ENCODE data around the gene FSTL4.

The FSTL4 gene

GRCh38 chr5:133508845-133509741, 103.2 kb downstream of the FSTL4 start:
- Histone ChIP-seq H3K4me1 (ENCODE audit: control insufficient read depth in 2 of 2, insufficient read depth in 2 of 2, low read length in 2 of 2) (no peaks in the 10 kb centered on the region), H3K4me3 (ENCODE audit: low read length in 2 of 2) (no peak overlapping the region), H3K9me3 (ENCODE audit: control insufficient read depth in 2 of 2, low read length in 2 of 2) (no peaks in the 10 kb centered on the region), H3K36me3 (ENCODE audit: control insufficient read depth in 2 of 2, insufficient read depth in 2 of 2, low read length in 2 of 2) (no peaks in the 10 kb centered on the region), H3K9ac (ENCODE audit: low read depth in 1 of 2, low read length in 2 of 2) (no peak overlapping the region), H3K27ac (ENCODE audit: low read depth in 2 of 2, low read length in 2 of 2) (no peak overlapping the region), H3K27me3 (ENCODE audit: control insufficient read depth in 2 of 2, insufficient read depth in 2 of 2, low read length in 2 of 2) (no peaks in the 10 kb centered on the region)

- H3K36me3 ChIP-seq (ENCODE audit: control insufficient read depth in 2 of 2, insufficient read depth in 2 of 2, low read length in 2 of 2): no peaks in the 10 kb centered on the region
- no peaks in the 10 kb centered on the region for H3K9me3 ChIP-seq (ENCODE audit: control insufficient read depth in 2 of 2, low read length in 2 of 2)
Observed at GRCh38 chr5:133508331-133508730, 104.0 kb downstream of the FSTL4 start.

GRCh38 chr5:133506181-133506580, 106.2 kb downstream of the FSTL4 start:
- Histone ChIP-seq H3K4me1 (ENCODE audit: control insufficient read depth in 2 of 2, insufficient read depth in 2 of 2, low read length in 2 of 2) (no peaks in the 10 kb centered on the region), H3K27ac (ENCODE audit: low read depth in 2 of 2, low read length in 2 of 2) (no peak overlapping the region), H3K9ac (ENCODE audit: low read depth in 1 of 2, low read length in 2 of 2) (no peak overlapping the region)

More at GRCh38 chr5:133508331-133508730, 104.0 kb downstream of the FSTL4 start:
- Histone ChIP-seq H3K27ac (ENCODE audit: low read depth in 2 of 2, low read length in 2 of 2) (no peak overlapping the region), H3K27me3 (ENCODE audit: control insufficient read depth in 2 of 2, insufficient read depth in 2 of 2, low read length in 2 of 2) (no peaks in the 10 kb centered on the region), H3K4me1 (ENCODE audit: control insufficient read depth in 2 of 2, insufficient read depth in 2 of 2, low read length in 2 of 2) (no peaks in the 10 kb centered on the region), H3K9ac (ENCODE audit: low read depth in 1 of 2, low read length in 2 of 2) (no peak overlapping the region), H3K4me3 (ENCODE audit: low read length in 2 of 2) (no peak overlapping the region)

GRCh38 chr5:133503511-133503910, 108.8 kb downstream of the FSTL4 start:
- Histone ChIP-seq H3K27me3 (ENCODE audit: control insufficient read depth in 2 of 2, insufficient read depth in 2 of 2, low read length in 2 of 2) (no peaks in the 10 kb centered on the region), H3K36me3 (ENCODE audit: control insufficient read depth in 2 of 2, insufficient read depth in 2 of 2, low read length in 2 of 2) (no peaks in the 10 kb centered on the region), H3K9me3 (ENCODE audit: control insufficient read depth in 2 of 2, low read length in 2 of 2) (no peaks in the 10 kb centered on the region), H3K27ac (ENCODE audit: low read depth in 2 of 2, low read length in 2 of 2) (no peak overlapping the region), H3K4me3 (ENCODE audit: low read length in 2 of 2) (no peak overlapping the region), H3K9ac (ENCODE audit: low read depth in 1 of 2, low read length in 2 of 2) (no peak overlapping the region), H3K4me1 (ENCODE audit: control insufficient read depth in 2 of 2, insufficient read depth in 2 of 2, low read length in 2 of 2) (peaks cover 3 to 6% of the 10 kb centered on the region in 2 donors)

More at GRCh38 chr5:133506181-133506580, 106.2 kb downstream of the FSTL4 start:
- H3K36me3 ChIP-seq (ENCODE audit: control insufficient read depth in 2 of 2, insufficient read depth in 2 of 2, low read length in 2 of 2): no peaks in the 10 kb centered on the region
- no peaks in the 10 kb centered on the region for H3K27me3 ChIP-seq (ENCODE audit: control insufficient read depth in 2 of 2, insufficient read depth in 2 of 2, low read length in 2 of 2)
- H3K4me3 ChIP-seq (ENCODE audit: low read length in 2 of 2): no peak overlapping the region
- no peaks in the 10 kb centered on the region for H3K9me3 ChIP-seq (ENCODE audit: control insufficient read depth in 2 of 2, low read length in 2 of 2)

- H3K4me1 ChIP-seq (ENCODE audit: control insufficient read depth in 2 of 2, insufficient read depth in 2 of 2, low read length in 2 of 2): peaks cover 3 to 6% of the 10 kb centered on the region in 2 donors
- peaks cover 0 to 2% of the 10 kb centered on the region in 2 donors for H3K27me3 ChIP-seq (ENCODE audit: control insufficient read depth in 2 of 2, insufficient read depth in 2 of 2, low read length in 2 of 2)
- no peak overlapping the region for H3K4me3 ChIP-seq (ENCODE audit: low read length in 2 of 2)
- peak overlapping the region in 1 of 2 donors; percentile 62 for H3K27ac ChIP-seq (ENCODE audit: low read depth in 2 of 2, low read length in 2 of 2)
- no peaks in the 10 kb centered on the region for H3K36me3 ChIP-seq (ENCODE audit: control insufficient read depth in 2 of 2, insufficient read depth in 2 of 2, low read length in 2 of 2)
- H3K9me3 ChIP-seq (ENCODE audit: control insufficient read depth in 2 of 2, low read length in 2 of 2): no peaks in the 10 kb centered on the region
- no peak overlapping the region for H3K9ac ChIP-seq (ENCODE audit: low read depth in 1 of 2, low read length in 2 of 2)
Observed at GRCh38 chr5:133499895-133500294, 112.4 kb downstream of the FSTL4 start.

- H3K9me3 ChIP-seq (ENCODE audit: control insufficient read depth in 2 of 2, low read length in 2 of 2): no peaks in the 10 kb centered on the region
- no peak overlapping the region for H3K27ac ChIP-seq (ENCODE audit: low read depth in 2 of 2, low read length in 2 of 2)
- peaks cover 0 to 2% of the 10 kb centered on the region in 2 donors for H3K27me3 ChIP-seq (ENCODE audit: control insufficient read depth in 2 of 2, insufficient read depth in 2 of 2, low read length in 2 of 2)
- H3K9ac ChIP-seq (ENCODE audit: low read depth in 1 of 2, low read length in 2 of 2): no peak overlapping the region
- no peak overlapping the region for H3K4me3 ChIP-seq (ENCODE audit: low read length in 2 of 2)
- H3K4me1 ChIP-seq (ENCODE audit: control insufficient read depth in 2 of 2, insufficient read depth in 2 of 2, low read length in 2 of 2): peaks cover 3 to 6% of the 10 kb centered on the region in 2 donors
- H3K36me3 ChIP-seq (ENCODE audit: control insufficient read depth in 2 of 2, insufficient read depth in 2 of 2, low read length in 2 of 2): no peaks in the 10 kb centered on the region
Observed at GRCh38 chr5:133497608-133498348, 114.6 kb downstream of the FSTL4 start.

DNA sequence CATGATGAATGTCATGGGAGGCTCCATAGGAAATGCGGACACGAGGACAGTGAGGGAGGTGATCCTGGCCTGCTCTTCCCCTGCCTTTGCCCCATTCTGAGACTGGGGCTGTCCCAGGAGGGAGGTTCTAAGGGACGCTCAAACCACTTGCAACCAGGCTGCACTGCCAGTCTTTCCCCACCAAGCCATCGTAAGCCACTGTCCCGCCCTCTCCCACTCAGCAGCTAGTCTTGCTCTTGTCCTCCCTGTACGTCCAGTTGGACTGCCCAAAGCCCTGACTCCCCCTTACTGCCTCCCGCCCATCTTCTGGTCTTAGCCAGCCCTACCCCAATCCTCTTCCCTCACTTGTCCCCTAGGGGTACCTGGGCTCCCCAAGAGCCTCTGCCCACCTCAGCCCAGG, 115.7 kb downstream of the FSTL4 start:
- H3K27me3 ChIP-seq (ENCODE audit: control insufficient read depth in 2 of 2, insufficient read depth in 2 of 2, low read length in 2 of 2): peaks cover 0 to 2% of the 10 kb centered on the region in 2 donors
- no peaks in the 10 kb centered on the region for H3K36me3 ChIP-seq (ENCODE audit: control insufficient read depth in 2 of 2, insufficient read depth in 2 of 2, low read length in 2 of 2)
- H3K4me1 ChIP-seq (ENCODE audit: control insufficient read depth in 2 of 2, insufficient read depth in 2 of 2, low read length in 2 of 2): peaks cover 3 to 6% of the 10 kb centered on the region in 2 donors
- no peak overlapping the region for H3K9ac ChIP-seq (ENCODE audit: low read depth in 1 of 2, low read length in 2 of 2)
- H3K27ac ChIP-seq (ENCODE audit: low read depth in 2 of 2, low read length in 2 of 2): no peak overlapping the region
- no peaks in the 10 kb centered on the region for H3K9me3 ChIP-seq (ENCODE audit: control insufficient read depth in 2 of 2, low read length in 2 of 2)
- H3K4me3 ChIP-seq (ENCODE audit: low read length in 2 of 2): no peak overlapping the region

DNA sequence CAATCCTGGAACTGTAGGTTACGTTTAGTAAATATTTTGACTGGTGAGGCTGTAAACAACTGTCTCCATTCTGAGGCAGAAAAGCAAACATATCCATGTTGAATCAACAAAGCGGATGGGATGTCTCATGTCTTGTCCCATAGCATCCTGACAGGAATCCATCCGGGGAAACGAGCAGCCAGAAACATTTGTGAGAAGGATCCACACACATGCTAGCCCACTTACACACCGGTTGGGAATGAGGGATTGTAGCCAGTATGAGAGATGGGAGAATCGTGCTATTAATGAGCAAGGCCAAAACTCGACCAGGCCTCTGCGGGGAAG, 117.5 kb downstream of the FSTL4 start:
- Histone ChIP-seq H3K27me3 (ENCODE audit: control insufficient read depth in 2 of 2, insufficient read depth in 2 of 2, low read length in 2 of 2) (peaks cover 0 to 2% of the 10 kb centered on the region in 2 donors), H3K36me3 (ENCODE audit: control insufficient read depth in 2 of 2, insufficient read depth in 2 of 2, low read length in 2 of 2) (no peaks in the 10 kb centered on the region), H3K9ac (ENCODE audit: low read depth in 1 of 2, low read length in 2 of 2) (no peak overlapping the region), H3K27ac (ENCODE audit: low read depth in 2 of 2, low read length in 2 of 2) (no peak overlapping the region), H3K9me3 (ENCODE audit: control insufficient read depth in 2 of 2, low read length in 2 of 2) (no peaks in the 10 kb centered on the region), H3K4me1 (ENCODE audit: control insufficient read depth in 2 of 2, insufficient read depth in 2 of 2, low read length in 2 of 2) (peaks cover 0 to 3% of the 10 kb centered on the region in 2 donors), H3K4me3 (ENCODE audit: low read length in 2 of 2) (no peak overlapping the region)

- H3K4me1 ChIP-seq (ENCODE audit: control insufficient read depth in 2 of 2, insufficient read depth in 2 of 2, low read length in 2 of 2): peaks cover 0 to under 1% of the 10 kb centered on the region in 2 donors
- H3K36me3 ChIP-seq (ENCODE audit: control insufficient read depth in 2 of 2, insufficient read depth in 2 of 2, low read length in 2 of 2): no peaks in the 10 kb centered on the region
- H3K27me3 ChIP-seq (ENCODE audit: control insufficient read depth in 2 of 2, insufficient read depth in 2 of 2, low read length in 2 of 2): peaks cover 0 to 2% of the 10 kb centered on the region in 2 donors
- no peaks in the 10 kb centered on the region for H3K9me3 ChIP-seq (ENCODE audit: control insufficient read depth in 2 of 2, low read length in 2 of 2)
- no peak overlapping the region for H3K27ac ChIP-seq (ENCODE audit: low read depth in 2 of 2, low read length in 2 of 2)
- H3K9ac ChIP-seq (ENCODE audit: low read depth in 1 of 2, low read length in 2 of 2): no peak overlapping the region
- no peak overlapping the region for H3K4me3 ChIP-seq (ENCODE audit: low read length in 2 of 2)
Observed at GRCh38 chr5:133494232-133494922, 118.0 kb downstream of the FSTL4 start.

DNA sequence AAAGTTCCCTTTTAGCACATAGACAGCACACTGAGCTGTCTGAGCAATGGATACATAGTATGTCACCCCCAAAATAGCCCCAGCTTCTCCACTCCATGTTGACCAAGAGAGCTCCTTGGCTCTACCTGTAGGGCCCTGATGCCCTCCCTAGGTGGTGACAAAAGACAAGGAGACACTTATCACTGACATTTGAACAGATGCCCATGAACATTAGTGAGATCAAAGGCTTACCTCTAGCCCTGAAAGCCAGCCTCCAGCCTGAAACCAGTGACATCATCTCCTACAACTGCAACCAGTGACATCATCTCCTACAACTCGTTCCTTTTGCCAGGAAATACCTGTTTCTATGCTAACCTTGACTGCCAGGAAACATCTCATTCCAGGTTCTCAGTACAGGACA, 122.7 kb downstream of the FSTL4 start:
- Histone ChIP-seq H3K27ac (ENCODE audit: low read depth in 2 of 2, low read length in 2 of 2) (no peak overlapping the region), H3K4me1 (ENCODE audit: control insufficient read depth in 2 of 2, insufficient read depth in 2 of 2, low read length in 2 of 2) (no peaks in the 10 kb centered on the region), H3K27me3 (ENCODE audit: control insufficient read depth in 2 of 2, insufficient read depth in 2 of 2, low read length in 2 of 2) (no peaks in the 10 kb centered on the region), H3K9ac (ENCODE audit: low read depth in 1 of 2, low read length in 2 of 2) (no peak overlapping the region), H3K36me3 (ENCODE audit: control insufficient read depth in 2 of 2, insufficient read depth in 2 of 2, low read length in 2 of 2) (no peaks in the 10 kb centered on the region), H3K4me3 (ENCODE audit: low read length in 2 of 2) (no peak overlapping the region), H3K9me3 (ENCODE audit: control insufficient read depth in 2 of 2, low read length in 2 of 2) (no peaks in the 10 kb centered on the region)

Data from mucosa of rectum (tissue), 2 donors.